ENCODE results near the gene MRPL53. TPM values are rescaled to one million over a fixed set of nuclear protein-coding genes. Genes with fewer than 3 reads are reported as not detected.

The MRPL53 gene
- total and polyA plus RNA-seq, 2 of the 13 experiments (the other 11 are each of a cell fraction or from before 2014, with no cell fraction given) = 34.3 to 51.9 TPM

DNA sequence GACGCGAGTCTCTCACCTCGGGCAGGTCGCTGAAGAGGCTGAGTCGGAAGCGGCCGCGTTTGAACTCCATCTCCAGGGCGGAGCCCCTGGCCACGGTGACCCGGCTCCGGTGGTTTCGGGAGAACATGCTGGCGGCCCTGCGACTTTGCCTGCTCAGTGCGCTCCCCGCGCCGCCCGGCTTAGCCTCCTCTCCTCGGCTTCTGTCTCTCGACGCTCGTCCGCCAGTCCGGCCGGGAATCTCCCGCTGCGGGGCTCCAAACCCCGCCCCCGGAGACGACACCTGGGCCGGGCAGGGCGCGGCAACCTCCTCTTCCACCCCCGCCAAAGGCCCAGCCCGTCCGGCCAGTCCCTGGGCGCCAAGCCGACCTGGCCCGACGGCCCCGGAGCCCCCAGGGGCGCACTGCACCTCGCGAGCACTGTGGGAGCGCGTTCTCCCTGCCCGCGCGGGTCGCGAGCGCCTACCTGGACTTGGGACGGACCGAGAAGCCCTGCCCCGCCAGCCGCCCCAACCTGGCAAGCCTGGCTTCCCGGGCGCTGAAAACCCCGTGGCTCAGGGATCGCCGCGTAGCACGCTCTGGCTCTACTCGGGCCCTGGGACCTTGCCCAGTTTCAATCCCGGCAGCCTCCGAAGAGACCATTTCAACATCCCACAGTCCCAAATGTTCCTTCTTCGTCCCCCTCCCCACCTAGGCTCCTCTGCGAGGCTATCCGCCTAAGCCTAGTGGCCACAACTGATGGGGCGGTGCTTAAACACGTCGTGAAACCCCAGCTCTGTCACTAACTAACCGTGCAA is 30.6 kb downstream of the MRPL53 start, which contains the start of gene RTKN (continued):
- TF ChIP-seq, protein P1, sequence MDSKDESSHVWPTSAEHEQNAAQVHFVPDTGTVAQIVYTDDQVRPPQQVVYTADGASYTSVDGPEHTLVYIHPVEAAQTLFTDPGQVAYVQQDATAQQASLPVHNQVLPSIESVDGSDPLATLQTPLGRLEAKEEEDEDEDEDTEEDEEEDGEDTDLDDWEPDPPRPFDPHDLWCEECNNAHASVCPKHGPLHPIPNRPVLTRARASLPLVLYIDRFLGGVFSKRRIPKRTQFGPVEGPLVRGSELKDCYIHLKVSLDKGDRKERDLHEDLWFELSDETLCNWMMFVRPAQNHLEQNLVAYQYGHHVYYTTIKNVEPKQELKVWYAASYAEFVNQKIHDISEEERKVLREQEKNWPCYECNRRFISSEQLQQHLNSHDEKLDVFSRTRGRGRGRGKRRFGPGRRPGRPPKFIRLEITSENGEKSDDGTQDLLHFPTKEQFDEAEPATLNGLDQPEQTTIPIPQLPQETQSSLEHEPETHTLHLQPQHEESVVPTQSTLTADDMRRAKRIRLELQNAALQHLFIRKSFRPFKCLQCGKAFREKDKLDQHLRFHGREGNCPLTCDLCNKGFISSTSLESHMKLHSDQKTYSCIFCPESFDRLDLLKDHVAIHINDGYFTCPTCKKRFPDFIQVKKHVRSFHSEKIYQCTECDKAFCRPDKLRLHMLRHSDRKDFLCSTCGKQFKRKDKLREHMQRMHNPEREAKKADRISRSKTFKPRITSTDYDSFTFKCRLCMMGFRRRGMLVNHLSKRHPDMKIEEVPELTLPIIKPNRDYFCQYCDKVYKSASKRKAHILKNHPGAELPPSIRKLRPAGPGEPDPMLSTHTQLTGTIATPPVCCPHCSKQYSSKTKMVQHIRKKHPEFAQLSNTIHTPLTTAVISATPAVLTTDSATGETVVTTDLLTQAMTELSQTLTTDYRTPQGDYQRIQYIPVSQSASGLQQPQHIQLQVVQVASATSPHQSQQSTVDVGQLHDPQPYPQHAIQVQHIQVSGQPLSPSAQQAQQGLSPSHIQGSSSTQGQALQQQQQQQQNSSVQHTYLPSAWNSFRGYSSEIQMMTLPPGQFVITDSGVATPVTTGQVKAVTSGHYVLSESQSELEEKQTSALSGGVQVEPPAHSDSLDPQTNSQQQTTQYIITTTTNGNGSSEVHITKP (CRISPR knock-in tag; IDR thresholded peaks at IDR 0.05; ENCODE audit: low read depth) = peak; percentile 74
- TF ChIP-seq, protein P2, sequence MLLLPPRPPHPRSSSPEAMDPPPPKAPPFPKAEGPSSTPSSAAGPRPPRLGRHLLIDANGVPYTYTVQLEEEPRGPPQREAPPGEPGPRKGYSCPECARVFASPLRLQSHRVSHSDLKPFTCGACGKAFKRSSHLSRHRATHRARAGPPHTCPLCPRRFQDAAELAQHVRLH (CRISPR knock-in tag; IDR thresholded peaks at IDR 0.05; ENCODE audit: borderline replicate concordance, low read depth) = no peak; the same call in 1 of the 2 replicates
- TF ChIP-seq ZNF205 (CRISPR knock-in tag; IDR thresholded peaks at IDR 0.05) = peak; percentile 47; the same call in 1 of the 2 replicates
- TF ChIP-seq, protein P3, sequence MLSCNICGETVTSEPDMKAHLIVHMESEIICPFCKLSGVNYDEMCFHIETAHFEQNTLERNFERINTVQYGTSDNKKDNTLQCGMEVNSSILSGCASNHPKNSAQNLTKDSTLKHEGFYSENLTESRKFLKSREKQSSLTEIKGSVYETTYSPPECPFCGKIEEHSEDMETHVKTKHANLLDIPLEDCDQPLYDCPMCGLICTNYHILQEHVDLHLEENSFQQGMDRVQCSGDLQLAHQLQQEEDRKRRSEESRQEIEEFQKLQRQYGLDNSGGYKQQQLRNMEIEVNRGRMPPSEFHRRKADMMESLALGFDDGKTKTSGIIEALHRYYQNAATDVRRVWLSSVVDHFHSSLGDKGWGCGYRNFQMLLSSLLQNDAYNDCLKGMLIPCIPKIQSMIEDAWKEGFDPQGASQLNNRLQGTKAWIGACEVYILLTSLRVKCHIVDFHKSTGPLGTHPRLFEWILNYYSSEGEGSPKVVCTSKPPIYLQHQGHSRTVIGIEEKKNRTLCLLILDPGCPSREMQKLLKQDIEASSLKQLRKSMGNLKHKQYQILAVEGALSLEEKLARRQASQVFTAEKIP (CRISPR knock-in tag; IDR thresholded peaks at IDR 0.05; ENCODE audit: borderline replicate concordance) = no peak
- TF ChIP-seq GFI1 (CRISPR knock-in tag; IDR thresholded peaks at IDR 0.05; ENCODE audit: borderline replicate concordance) = peak; percentile 58; the same call in 1 of the 2 replicates
- TF ChIP-seq, protein P4, sequence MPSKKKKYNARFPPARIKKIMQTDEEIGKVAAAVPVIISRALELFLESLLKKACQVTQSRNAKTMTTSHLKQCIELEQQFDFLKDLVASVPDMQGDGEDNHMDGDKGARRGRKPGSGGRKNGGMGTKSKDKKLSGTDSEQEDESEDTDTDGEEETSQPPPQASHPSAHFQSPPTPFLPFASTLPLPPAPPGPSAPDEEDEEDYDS (CRISPR knock-in tag; IDR thresholded peaks at IDR 0.05) = peak; percentile 99
- TF ChIP-seq YEATS4 (CRISPR knock-in tag; IDR thresholded peaks at IDR 0.05; ENCODE audit: borderline replicate concordance) = peak; percentile 93
- peak; percentile 66 for TF ChIP-seq PTBP1 (IDR thresholded peaks at IDR 0.05; ENCODE audit: low read depth, low read length, poor library complexity, severe bottlenecking)
- TF ChIP-seq, protein P5, sequence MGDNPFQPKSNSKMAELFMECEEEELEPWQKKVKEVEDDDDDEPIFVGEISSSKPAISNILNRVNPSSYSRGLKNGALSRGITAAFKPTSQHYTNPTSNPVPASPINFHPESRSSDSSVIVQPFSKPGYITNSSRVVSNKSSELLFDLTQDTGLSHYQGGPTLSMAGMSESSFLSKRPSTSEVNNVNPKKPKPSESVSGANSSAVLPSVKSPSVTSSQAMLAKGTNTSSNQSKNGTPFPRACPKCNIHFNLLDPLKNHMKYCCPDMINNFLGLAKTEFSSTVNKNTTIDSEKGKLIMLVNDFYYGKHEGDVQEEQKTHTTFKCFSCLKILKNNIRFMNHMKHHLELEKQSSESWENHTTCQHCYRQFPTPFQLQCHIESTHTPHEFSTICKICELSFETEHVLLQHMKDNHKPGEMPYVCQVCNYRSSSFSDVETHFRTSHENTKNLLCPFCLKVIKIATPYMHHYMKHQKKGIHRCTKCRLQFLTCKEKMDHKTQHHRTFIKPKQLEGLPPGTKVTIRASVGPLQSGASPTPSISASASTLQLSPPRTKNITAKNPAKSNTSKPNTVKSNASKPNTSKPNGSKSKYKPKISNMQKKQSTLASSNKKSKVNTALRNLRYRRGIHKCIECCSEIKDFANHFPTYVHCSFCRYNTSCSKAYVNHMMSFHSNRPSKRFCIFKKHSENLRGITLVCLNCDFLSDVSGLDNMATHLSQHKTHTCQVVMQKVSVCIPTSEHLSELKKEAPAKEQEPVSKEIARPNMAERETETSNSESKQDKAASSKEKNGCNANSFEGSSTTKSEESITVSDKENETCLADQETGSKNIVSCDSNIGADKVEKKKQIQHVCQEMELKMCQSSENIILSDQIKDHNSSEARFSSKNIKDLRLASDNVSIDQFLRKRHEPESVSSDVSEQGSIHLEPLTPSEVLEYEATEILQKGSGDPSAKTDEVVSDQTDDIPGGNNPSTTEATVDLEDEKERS (CRISPR knock-in tag; IDR thresholded peaks at IDR 0.05) = peak; percentile 94
- no peak for TF ChIP-seq ZNF382 (CRISPR knock-in tag; IDR thresholded peaks at IDR 0.05; ENCODE audit: borderline replicate concordance)
- TF ChIP-seq ZIK1 (CRISPR knock-in tag; IDR thresholded peaks at IDR 0.05; ENCODE audit: borderline replicate concordance, low read depth) = no peak
- TF ChIP-seq, protein P6, sequence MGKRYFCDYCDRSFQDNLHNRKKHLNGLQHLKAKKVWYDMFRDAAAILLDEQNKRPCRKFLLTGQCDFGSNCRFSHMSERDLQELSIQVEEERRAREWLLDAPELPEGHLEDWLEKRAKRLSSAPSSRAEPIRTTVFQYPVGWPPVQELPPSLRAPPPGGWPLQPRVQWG (CRISPR knock-in tag; IDR thresholded peaks at IDR 0.05; ENCODE audit: borderline replicate concordance, low read depth) = no peak
- no peak for TF ChIP-seq SRSF9 (IDR thresholded peaks at IDR 0.05; ENCODE audit: borderline replicate concordance, insufficient read depth, low read depth, low read length, poor library complexity, severe bottlenecking)

All from HepG2 (cell line).